ENCODE data around the gene HOMER2. TPM values are rescaled to one million over a fixed set of nuclear protein-coding genes. Genes with fewer than 3 reads are reported as not detected.

The HOMER2 gene
- total RNA-seq, 2 experiments from 2014 or later, result 5.6 TPM

DNA sequence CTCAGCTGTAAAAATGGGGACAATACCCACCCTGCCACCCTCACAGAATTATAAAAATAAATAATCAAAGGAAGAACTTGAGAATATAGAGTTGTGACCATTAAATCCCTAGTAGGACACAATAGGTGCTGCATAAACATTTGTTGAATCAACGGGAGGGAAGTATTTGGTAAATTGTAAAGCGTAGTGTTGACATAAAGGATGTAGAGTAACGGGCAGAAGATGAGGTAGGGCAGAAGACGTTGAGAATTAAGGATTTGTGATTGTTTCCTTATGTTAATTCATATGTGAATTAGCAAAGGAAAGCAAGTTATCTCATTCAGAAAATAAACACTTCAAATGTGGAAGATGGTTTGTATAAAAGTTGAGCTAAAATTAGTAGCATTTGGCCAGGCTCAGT, 40.6 kb upstream of the HOMER2 start:
- no TSS peak for BruUV-seq (replicated peaks)

DNA sequence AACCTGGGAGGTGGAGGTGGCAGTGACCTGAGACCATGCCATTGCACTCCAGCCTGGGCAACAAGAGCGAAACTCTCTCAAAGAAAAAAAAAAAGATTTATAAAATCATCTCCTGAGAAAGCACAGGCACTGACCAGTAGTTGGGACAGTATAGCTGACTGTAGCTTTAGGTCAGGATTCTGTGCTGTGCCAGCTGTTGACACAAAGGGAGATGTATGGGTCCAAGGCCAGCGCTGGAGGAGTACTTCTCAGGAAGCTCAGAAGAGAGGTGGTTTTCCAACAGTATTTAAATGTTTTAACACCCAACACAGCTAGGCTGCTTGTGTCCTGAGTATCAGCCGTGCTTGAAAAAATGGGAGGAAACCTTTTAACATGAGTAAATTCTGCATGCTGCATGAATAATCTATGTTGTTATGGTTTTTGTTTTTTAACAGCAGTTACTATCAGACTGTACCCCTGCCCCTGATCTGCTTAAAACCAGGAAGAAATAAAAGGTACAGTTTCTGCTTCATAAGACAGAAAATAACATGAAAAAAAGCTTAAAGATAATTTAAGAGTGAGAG, 40.0 kb upstream of the HOMER2 start:
- H3K4me3 ChIP-seq (ENCODE audit: low read depth, low read length, poor library complexity, severe bottlenecking), result no peak overlapping the region
- no TSS peak for BruUV-seq (replicated peaks)
- POLR2A ChIA-PET, result interaction anchor here (0.7 kb wide), 1 partner anchor 147 kb away, joined by 3 read pairs; no protein-coding TSS in a partner anchor

More for the DNA sequence above, 40.6 kb upstream of the HOMER2 start:
- Histone ChIP-seq H3K4me3 (ENCODE audit: low read depth, low read length, poor library complexity, severe bottlenecking) (no peak overlapping the region), H3K27ac (ENCODE audit: low read depth, low read length, poor library complexity, severe bottlenecking) (no peak overlapping the region), H2AFZ (ENCODE audit: low read length) (no peak overlapping the region), H3K36me3 (ENCODE audit: insufficient read depth, low read length) (peaks cover 35% of the 10 kb centered on the region), H3K9me2 (ENCODE audit: insufficient read depth, low read length) (no peaks in the 10 kb centered on the region), H3K4me2 (ENCODE audit: low read length) (no peak overlapping the region), H3K4me1 (ENCODE audit: insufficient read depth, low read length, poor library complexity, severe bottlenecking) (no peaks in the 10 kb centered on the region), H3K9me3 (ENCODE audit: low read length) (no peaks in the 10 kb centered on the region), H3K79me2 (ENCODE audit: insufficient read depth, low read depth, low read length) (no peaks in the 10 kb centered on the region), H4K20me1 (ENCODE audit: insufficient read depth, low read length) (no peaks in the 10 kb centered on the region)
- ChIA-PET POLR2A (interaction anchor here (0.9 kb wide), 1 partner anchor 243 kb away, joined by 3 read pairs; no protein-coding TSS in a partner anchor), CTCF (ENCODE audit: unreplicated experiment) (no interaction called here)
- intact Hi-C loops (cut with micrococcal nuclease; ENCODE audit: unreplicated experiment), result loop anchor here (10.0 kb wide), 1 partner anchor 1128 kb away; no protein-coding TSS in a partner anchor
- no peak for DNase-seq (ENCODE audit: low spot score)
- TF ChIP-seq EZH2phosphoT487 (IDR thresholded peaks at IDR 0.05; ENCODE audit: borderline replicate concordance, low read depth, low read length), result no peak
- TF ChIP-seq, protein P1, sequence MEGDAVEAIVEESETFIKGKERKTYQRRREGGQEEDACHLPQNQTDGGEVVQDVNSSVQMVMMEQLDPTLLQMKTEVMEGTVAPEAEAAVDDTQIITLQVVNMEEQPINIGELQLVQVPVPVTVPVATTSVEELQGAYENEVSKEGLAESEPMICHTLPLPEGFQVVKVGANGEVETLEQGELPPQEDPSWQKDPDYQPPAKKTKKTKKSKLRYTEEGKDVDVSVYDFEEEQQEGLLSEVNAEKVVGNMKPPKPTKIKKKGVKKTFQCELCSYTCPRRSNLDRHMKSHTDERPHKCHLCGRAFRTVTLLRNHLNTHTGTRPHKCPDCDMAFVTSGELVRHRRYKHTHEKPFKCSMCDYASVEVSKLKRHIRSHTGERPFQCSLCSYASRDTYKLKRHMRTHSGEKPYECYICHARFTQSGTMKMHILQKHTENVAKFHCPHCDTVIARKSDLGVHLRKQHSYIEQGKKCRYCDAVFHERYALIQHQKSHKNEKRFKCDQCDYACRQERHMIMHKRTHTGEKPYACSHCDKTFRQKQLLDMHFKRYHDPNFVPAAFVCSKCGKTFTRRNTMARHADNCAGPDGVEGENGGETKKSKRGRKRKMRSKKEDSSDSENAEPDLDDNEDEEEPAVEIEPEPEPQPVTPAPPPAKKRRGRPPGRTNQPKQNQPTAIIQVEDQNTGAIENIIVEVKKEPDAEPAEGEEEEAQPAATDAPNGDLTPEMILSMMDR (conservative IDR thresholded peaks at IDR 0.05; ENCODE audit: low read length), result no peak

More for the DNA sequence above, 40.0 kb upstream of the HOMER2 start:
- Histone ChIP-seq H4K20me1 (ENCODE audit: insufficient read depth, low read length) (no peaks in the 10 kb centered on the region), H3K27ac (ENCODE audit: low read depth, low read length, poor library complexity, severe bottlenecking) (no peak overlapping the region), H3K9me3 (ENCODE audit: low read length) (no peaks in the 10 kb centered on the region), H3K4me2 (ENCODE audit: low read length) (no peak overlapping the region), H2AFZ (ENCODE audit: low read length) (no peak overlapping the region), H3K36me3 (ENCODE audit: insufficient read depth, low read length) (peaks cover 41% of the 10 kb centered on the region), H3K4me1 (ENCODE audit: insufficient read depth, low read length, poor library complexity, severe bottlenecking) (no peaks in the 10 kb centered on the region), H3K9me2 (ENCODE audit: insufficient read depth, low read length) (no peaks in the 10 kb centered on the region), H3K79me2 (ENCODE audit: insufficient read depth, low read depth, low read length) (peaks cover 4% of the 10 kb centered on the region; the same call in 1 of the 2 replicates)
- DNase-seq (ENCODE audit: low spot score), result no peak
- CTCF ChIA-PET (ENCODE audit: unreplicated experiment), result no interaction called here
- no peak for TF ChIP-seq EZH2phosphoT487 (IDR thresholded peaks at IDR 0.05; ENCODE audit: borderline replicate concordance, low read depth, low read length)
- TF ChIP-seq, protein P1 (conservative IDR thresholded peaks at IDR 0.05; ENCODE audit: low read length), result no peak
- intact Hi-C loops (cut with micrococcal nuclease; ENCODE audit: unreplicated experiment), result loop anchor here (10.0 kb wide), 1 partner anchor 1128 kb away; no protein-coding TSS in a partner anchor
